Measurements from ENCODE around the gene ADAD2. TPM values are rescaled to one million over a fixed set of nuclear protein-coding genes. Genes with fewer than 3 reads are reported as not detected.

The ADAD2 gene
- total and polyA plus RNA-seq, 2 donors (not counting 3 experiments of a cell fraction or from before 2014, with no cell fraction given), result 0.04 TPM; not detected in 1

DNA sequence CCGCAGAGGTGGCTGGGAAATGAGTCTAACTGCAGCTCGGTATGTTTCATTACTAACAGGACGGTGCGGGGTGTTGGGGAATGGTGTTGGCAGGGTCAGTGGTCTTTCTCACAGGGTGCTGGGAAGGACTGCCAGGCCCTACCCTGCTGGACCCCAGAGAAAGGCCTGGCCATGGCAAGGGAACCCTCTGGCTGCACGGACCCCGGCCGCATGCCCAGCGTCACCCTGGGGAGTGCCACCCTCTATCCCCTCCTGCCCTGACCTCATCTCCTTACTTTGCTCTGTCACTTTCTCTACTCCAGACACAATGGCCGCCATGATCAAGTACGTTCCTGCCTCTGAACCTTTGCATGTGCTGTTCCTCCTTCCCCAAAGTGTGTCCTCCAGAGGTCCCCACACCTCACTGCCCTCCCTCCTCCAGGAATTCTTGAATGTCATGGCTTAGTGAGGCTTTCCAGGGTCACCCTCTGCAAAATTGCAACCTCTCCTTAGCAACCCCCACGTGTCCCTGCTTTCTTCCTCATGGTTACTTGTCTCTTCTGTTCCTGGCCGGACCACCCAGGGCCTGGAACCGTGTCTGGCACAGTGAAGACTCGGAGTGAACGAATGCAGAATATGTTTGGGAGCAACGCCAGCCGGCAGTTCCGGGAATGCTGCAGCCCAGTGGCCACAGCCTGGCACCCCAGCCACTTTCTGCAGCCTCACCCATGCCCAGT is 15.2 kb downstream of the ADAD2 start:
- no peak overlapping the region for H3K9ac ChIP-seq (replicated peaks; ENCODE audit: extremely low read depth, insufficient read depth, low read length)
- ChIA-PET CTCF (no interaction called here), POLR2A (no interaction called here)
- no peak overlapping the region for H3K4me2 ChIP-seq (ENCODE audit: insufficient read depth, low read length)
- no peaks in the 10 kb centered on the region for H3K4me1 ChIP-seq (ENCODE audit: control insufficient read depth, extremely low read depth, insufficient read depth, low read length)
- no peaks in the 10 kb centered on the region for H3K9me1 ChIP-seq (replicated peaks; ENCODE audit: control insufficient read depth, extremely low read depth, insufficient read depth, low read length)
- DNase-seq (ENCODE audit: low read depth, low spot score) (no peak), FAIRE-seq (no peak)
- H3K27me3 ChIP-seq (ENCODE audit: control insufficient read depth in 2 of 2, insufficient read depth in 2 of 2, low read length in 2 of 2), result no peaks in the 10 kb centered on the region
- H3K36me3 ChIP-seq (ENCODE audit: control insufficient read depth in 2 of 2, extremely low read depth in 1 of 2, insufficient read depth in 2 of 2, low read length in 2 of 2), result no peaks in the 10 kb centered on the region
- no peaks in the 10 kb centered on the region for H3K9me3 ChIP-seq (replicated peaks; ENCODE audit: control insufficient read depth, insufficient read depth, low read length)
- no peak overlapping the region for H3K27ac ChIP-seq (ENCODE audit: insufficient read depth, low read depth, low read length)
- no peak overlapping the region for H2AFZ ChIP-seq (ENCODE audit: low read depth, low read length)
- no peak for TF ChIP-seq FOS (IDR thresholded peaks at IDR 0.05; ENCODE audit: borderline replicate concordance, insufficient read depth, low read length)
- TF ChIP-seq GATA2 (IDR thresholded peaks at IDR 0.05; ENCODE audit: insufficient read depth, insufficient read length, low read depth, low read length), result no peak
- no peak for TF ChIP-seq POLR2AphosphoS5 (IDR thresholded peaks at IDR 0.05; ENCODE audit: insufficient read depth, low read depth, low read length)
- no peak for TF ChIP-seq POLR2A (IDR thresholded peaks at IDR 0.05; ENCODE audit: low read depth, low read length)
- no peak for TF ChIP-seq EZH2 (IDR thresholded peaks at IDR 0.05; ENCODE audit: borderline replicate concordance, low read depth, low read length, severe bottlenecking)
- TF ChIP-seq CTCF (IDR thresholded peaks at IDR 0.05; ENCODE audit: extremely low read depth in 1 of 2, insufficient read depth in 1 of 2, low read depth in 1 of 2, low read length in 2 of 2), result no peak
- no peak for TF ChIP-seq MYC (IDR thresholded peaks at IDR 0.05; ENCODE audit: low read depth, low read length)
- no peaks in the 10 kb centered on the region for H3K79me2 ChIP-seq (ENCODE audit: control insufficient read depth, insufficient read depth, low read length)
- intact Hi-C loops (cut with micrococcal nuclease), result no loop called here
- H4K20me1 ChIP-seq (replicated peaks; ENCODE audit: control insufficient read depth, extremely low read depth, insufficient read depth, low read length), result no peaks in the 10 kb centered on the region
- H3K4me3 ChIP-seq (replicated peaks in 1 of 3; ENCODE audit: insufficient read depth in 1 of 3, low read depth in 1 of 3, low read length in 3 of 3), result no peak overlapping the region
- dilution Hi-C loops (cut with MboI; ENCODE audit: extremely low pct_ligation_motif_present, low sequenced_read_pairs), result no loop called here
- BruUV-seq (replicated peaks), result no TSS peak
